HEK293 (cell line): ENCODE results near the gene FXR1.
A peak's percentile ranks its signal among the peaks of the same experiment; 100 is the strongest.

ENCODE experiments used
- CTCF ChIA-PET: fragments of 350-600 bp; formaldehyde crosslinking; extraction: SDS; loops from one replicate; lab custom pipeline; 2021; ENCODE audit warnings: antibody characterized with exemption; lab: Yijun Ruan, JAX
- POLR2A ChIA-PET: fragments of 300-600 bp; formaldehyde crosslinking; extraction: SDS; loops from one replicate; lab custom pipeline; 2020; ENCODE audit warnings: antibody characterized with exemption, inconsistent platforms; lab: Yijun Ruan, JAX
- H3K27ac ChIP-seq: fragments of 200-500 bp; sonication (Bioruptor generic); 2 replicates; pipeline ENCODE4 v1.5.1; 2014; ENCODE audit warnings: low read depth, low read length, control low read depth, inconsistent platforms; ENCODE audit errors: extremely low read depth
- H3K36me3 ChIP-seq, 2 experiments: fragments of 200-500 bp in 1 of 2; sonication (Bioruptor generic) in 1 of 2; 1 replicate in 1 of 2; 2 replicates in 1 of 2; pipeline ENCODE4 v1.5.1; 2014 to 2017; ENCODE audit warnings: inconsistent platforms in 2 of 2, low read length in 2 of 2; ENCODE audit not compliant: control insufficient read depth in 2 of 2, insufficient read depth in 1 of 2
- H3K4me1 ChIP-seq: fragments of 200-500 bp; sonication (Bioruptor generic); 2 replicates; pipeline ENCODE4 v1.5.1; 2014; ENCODE audit warnings: mild to moderate bottlenecking, low read length, inconsistent platforms; ENCODE audit not compliant: control insufficient read depth, insufficient read depth
- H3K4me3 ChIP-seq: 2 replicates; pipeline ENCODE4 v1.5.1; 2011; ENCODE audit warnings: low read depth, mild to moderate bottlenecking, control low read depth, low read length, moderate library complexity
- H3K9me3 ChIP-seq: fragments of 200-500 bp; sonication (Bioruptor generic); 2 replicates; pipeline ENCODE4 v1.5.1; 2014; ENCODE audit warnings: low read depth, low read length, inconsistent platforms; ENCODE audit not compliant: control insufficient read depth, insufficient read depth
- GLI4 ChIP-seq: fragments of 450-650 bp; formaldehyde crosslinking; IDR thresholded peaks from 2 replicates; pipeline ENCODE4 v1.5.1; 2016; ENCODE audit warnings: missing biosample characterization, missing genetic modification characterization
- KLF8 ChIP-seq: fragments of 450-650 bp; formaldehyde crosslinking; IDR thresholded peaks from 2 replicates; pipeline ENCODE4 v1.5.1; 2016; ENCODE audit warnings: missing biosample characterization, missing genetic modification characterization
- OVOL3 ChIP-seq: fragments of 450-650 bp; formaldehyde crosslinking; IDR thresholded peaks from 2 replicates; pipeline ENCODE4 v1.5.1; 2016; ENCODE audit warnings: missing biosample characterization, missing genetic modification characterization
- SALL2 ChIP-seq: fragments of 450-650 bp; formaldehyde crosslinking; IDR thresholded peaks from 2 replicates; pipeline ENCODE4 v1.5.0; 2017; ENCODE audit warnings: missing biosample characterization, mild to moderate bottlenecking, missing genetic modification characterization, borderline replicate concordance
- SETDB1 ChIP-seq: IDR thresholded peaks from one replicate; pipeline ENCODE4 v1.6.1; 2017; ENCODE audit warnings: mild to moderate bottlenecking, low read length, moderate library complexity, mixed read lengths; ENCODE audit not compliant: insufficient read length
- TRIM28 ChIP-seq: IDR thresholded peaks from 2 replicates; pipeline ENCODE4 v1.6.1; 2011; ENCODE audit warnings: low read length, control low read depth, borderline replicate concordance
- ZNF155 ChIP-seq: fragments of 450-650 bp; formaldehyde crosslinking; IDR thresholded peaks from 2 replicates; pipeline ENCODE4 v1.5.1; 2016; ENCODE audit warnings: missing biosample characterization, missing genetic modification characterization
- ZNF157 ChIP-seq: fragments of 450-650 bp; formaldehyde crosslinking; IDR thresholded peaks from 2 replicates; pipeline ENCODE4 v1.5.1; 2016; ENCODE audit warnings: missing biosample characterization, missing genetic modification characterization
- ZNF19 ChIP-seq: fragments of 450-650 bp; formaldehyde crosslinking; IDR thresholded peaks from 2 replicates; pipeline ENCODE4; 2016; ENCODE audit warnings: missing biosample characterization, missing genetic modification characterization, low read depth
- ZNF221 ChIP-seq: fragments of 450-650 bp; formaldehyde crosslinking; IDR thresholded peaks from 2 replicates; pipeline ENCODE4 v1.5.1; 2017; ENCODE audit warnings: missing biosample characterization, missing genetic modification characterization, borderline replicate concordance
- ZNF596 ChIP-seq: fragments of 450-650 bp; IDR thresholded peaks from 2 replicates; pipeline ENCODE4 v1.5.0; 2018; ENCODE audit warnings: missing biosample characterization, mild to moderate bottlenecking, missing genetic modification characterization, moderate library complexity
- ZNF621 ChIP-seq: fragments of 450-650 bp; formaldehyde crosslinking; IDR thresholded peaks from 2 replicates; pipeline ENCODE4 v1.5.1; 2017; ENCODE audit warnings: missing biosample characterization, missing genetic modification characterization
- ZNF658 ChIP-seq: fragments of 450-650 bp; formaldehyde crosslinking; IDR thresholded peaks from 2 replicates; pipeline ENCODE4; 2016; ENCODE audit warnings: missing biosample characterization, missing genetic modification characterization
- ZNF791 ChIP-seq: fragments of 450-650 bp; formaldehyde crosslinking; IDR thresholded peaks from 2 replicates; pipeline ENCODE4 v1.5.1; 2016; ENCODE audit warnings: missing biosample characterization, missing genetic modification characterization
- TF ChIP-seq, protein P1 (sequence below): fragments of 450-650 bp; formaldehyde crosslinking; IDR thresholded peaks from 2 replicates; pipeline ENCODE4 v1.5.1; 2016; ENCODE audit warnings: missing biosample characterization, missing genetic modification characterization
- TF ChIP-seq, protein P2 (sequence below): fragments of 450-650 bp; formaldehyde crosslinking; IDR thresholded peaks from 2 replicates; pipeline ENCODE4 v1.5.1; 2016; ENCODE audit warnings: missing biosample characterization, missing genetic modification characterization

Gene FXR1

DNA sequence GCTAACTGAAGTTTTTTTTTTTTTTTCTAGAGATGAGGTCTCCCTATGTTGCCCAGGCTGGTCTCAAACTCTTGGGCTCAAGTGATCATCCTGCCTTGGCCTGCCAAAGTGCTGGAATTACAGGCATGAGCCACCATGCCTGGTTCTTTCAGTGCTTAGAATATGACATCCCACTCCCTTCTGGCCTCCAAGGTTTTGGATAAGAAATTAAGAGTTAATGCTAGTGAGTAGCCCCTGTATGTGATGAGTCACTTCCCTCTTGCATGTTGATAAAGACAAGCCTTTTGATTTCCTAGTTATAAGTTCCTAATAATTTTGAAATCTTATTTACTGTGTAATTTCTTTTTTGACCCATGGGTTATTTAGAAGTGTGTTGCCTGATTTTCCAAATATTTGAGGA is 112.7 kb downstream of the FXR1 start:
- Histone ChIP-seq H3K4me1 (no peaks in the 10 kb centered on the region), H3K27ac (no peak overlapping the region), H3K4me3 (no peak overlapping the region), H3K36me3 (no peaks in the 10 kb centered on the region), H3K9me3 (no peaks in the 10 kb centered on the region)
- CTCF ChIA-PET = no interaction called here
- TF ChIP-seq ZNF791 (tag by site-specific recombination) (peak; percentile 94), ZNF621 (tag by site-specific recombination) (no peak), TRIM28 (peak; percentile 89), SETDB1 (peak; percentile 73)
- TF ChIP-seq, protein P1, sequence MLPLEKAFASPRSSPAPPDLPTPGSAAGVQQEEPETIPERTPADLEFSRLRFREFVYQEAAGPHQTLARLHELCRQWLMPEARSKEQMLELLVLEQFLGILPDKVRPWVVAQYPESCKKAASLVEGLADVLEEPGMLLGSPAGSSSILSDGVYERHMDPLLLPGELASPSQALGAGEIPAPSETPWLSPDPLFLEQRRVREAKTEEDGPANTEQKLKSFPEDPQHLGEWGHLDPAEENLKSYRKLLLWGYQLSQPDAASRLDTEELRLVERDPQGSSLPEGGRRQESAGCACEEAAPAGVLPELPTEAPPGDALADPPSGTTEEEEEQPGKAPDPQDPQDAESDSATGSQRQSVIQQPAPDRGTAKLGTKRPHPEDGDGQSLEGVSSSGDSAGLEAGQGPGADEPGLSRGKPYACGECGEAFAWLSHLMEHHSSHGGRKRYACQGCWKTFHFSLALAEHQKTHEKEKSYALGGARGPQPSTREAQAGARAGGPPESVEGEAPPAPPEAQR (tag by site-specific recombination) = no peak
- POLR2A ChIA-PET = no interaction called here

DNA sequence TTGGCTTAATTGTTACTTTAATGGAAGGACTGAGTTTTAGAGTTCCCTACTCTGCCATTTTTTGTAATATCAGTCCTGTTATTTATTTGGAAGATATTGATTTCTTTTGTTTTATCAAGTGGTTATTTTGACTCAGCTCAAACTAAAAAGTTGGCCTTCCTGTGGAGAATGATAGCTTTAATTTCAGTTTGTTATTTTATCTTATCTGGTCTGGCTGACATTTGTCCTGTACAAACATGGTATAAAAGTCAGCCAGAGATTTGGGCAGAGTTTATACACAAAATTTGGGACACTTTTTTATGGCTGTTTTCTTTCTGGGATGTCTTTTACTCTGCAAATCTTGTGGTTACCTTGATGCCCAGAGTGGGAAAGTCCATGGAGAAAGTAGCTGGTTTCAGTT is 118.5 kb downstream of the FXR1 start:
- Histone ChIP-seq H3K27ac (no peak overlapping the region), H3K36me3 (no peaks in the 10 kb centered on the region), H3K4me3 (no peak overlapping the region), H3K4me1 (no peaks in the 10 kb centered on the region), H3K9me3 (no peaks in the 10 kb centered on the region)
- CTCF ChIA-PET = no interaction called here
- TF ChIP-seq ZNF596 (tag by site-specific recombination) (no peak), SALL2 (tag by site-specific recombination) (no peak), ZNF155 (tag by site-specific recombination) (no peak), KLF8 (tag by site-specific recombination) (no peak), OVOL3 (tag by site-specific recombination) (no peak), GLI4 (tag by site-specific recombination) (no peak), ZNF658 (no peak), ZNF157 (tag by site-specific recombination) (no peak), SETDB1 (no peak), ZNF19 (tag by site-specific recombination) (no peak), ZNF221 (tag by site-specific recombination) (no peak)
- TF ChIP-seq, protein P2, sequence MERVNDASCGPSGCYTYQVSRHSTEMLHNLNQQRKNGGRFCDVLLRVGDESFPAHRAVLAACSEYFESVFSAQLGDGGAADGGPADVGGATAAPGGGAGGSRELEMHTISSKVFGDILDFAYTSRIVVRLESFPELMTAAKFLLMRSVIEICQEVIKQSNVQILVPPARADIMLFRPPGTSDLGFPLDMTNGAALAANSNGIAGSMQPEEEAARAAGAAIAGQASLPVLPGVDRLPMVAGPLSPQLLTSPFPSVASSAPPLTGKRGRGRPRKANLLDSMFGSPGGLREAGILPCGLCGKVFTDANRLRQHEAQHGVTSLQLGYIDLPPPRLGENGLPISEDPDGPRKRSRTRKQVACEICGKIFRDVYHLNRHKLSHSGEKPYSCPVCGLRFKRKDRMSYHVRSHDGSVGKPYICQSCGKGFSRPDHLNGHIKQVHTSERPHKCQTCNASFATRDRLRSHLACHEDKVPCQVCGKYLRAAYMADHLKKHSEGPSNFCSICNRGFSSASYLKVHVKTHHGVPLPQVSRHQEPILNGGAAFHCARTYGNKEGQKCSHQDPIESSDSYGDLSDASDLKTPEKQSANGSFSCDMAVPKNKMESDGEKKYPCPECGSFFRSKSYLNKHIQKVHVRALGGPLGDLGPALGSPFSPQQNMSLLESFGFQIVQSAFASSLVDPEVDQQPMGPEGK (tag by site-specific recombination) = no peak
- POLR2A ChIA-PET = no interaction called here
